Left lobe of liver (tissue), 2 donors: ENCODE data around the gene TMED5. TPM values are rescaled to one million over a fixed set of nuclear protein-coding genes. Genes with fewer than 3 reads are reported as not detected.

ENCODE experiments used
- ATAC-seq: fragments of 200-7000 bp; cut with Tn5 transposase; one replicate; pipeline ENCODE4 v1.9.1; 2020; ENCODE audit warnings: mild to moderate bottlenecking, moderate library complexity
- DNase-seq: peaks from one replicate; pipeline ENCODE4 v3.0.0-alpha.2; 2020; ENCODE audit warnings: low spot score
- total RNA-seq: library from RNA; stranded (reverse); gene quantifications from one replicate; pipeline ENCODE4 v1.2.1, GENCODE V29; 2021
- donor health status: DM: no; HTN: no; CAD: no; lungs with moderate emphysema.
- donor health status: DM: no; HTN: yes; CAD: no.

Gene TMED5
- total RNA-seq, 1 donor from 2014 or later: 68.5 TPM

DNA sequence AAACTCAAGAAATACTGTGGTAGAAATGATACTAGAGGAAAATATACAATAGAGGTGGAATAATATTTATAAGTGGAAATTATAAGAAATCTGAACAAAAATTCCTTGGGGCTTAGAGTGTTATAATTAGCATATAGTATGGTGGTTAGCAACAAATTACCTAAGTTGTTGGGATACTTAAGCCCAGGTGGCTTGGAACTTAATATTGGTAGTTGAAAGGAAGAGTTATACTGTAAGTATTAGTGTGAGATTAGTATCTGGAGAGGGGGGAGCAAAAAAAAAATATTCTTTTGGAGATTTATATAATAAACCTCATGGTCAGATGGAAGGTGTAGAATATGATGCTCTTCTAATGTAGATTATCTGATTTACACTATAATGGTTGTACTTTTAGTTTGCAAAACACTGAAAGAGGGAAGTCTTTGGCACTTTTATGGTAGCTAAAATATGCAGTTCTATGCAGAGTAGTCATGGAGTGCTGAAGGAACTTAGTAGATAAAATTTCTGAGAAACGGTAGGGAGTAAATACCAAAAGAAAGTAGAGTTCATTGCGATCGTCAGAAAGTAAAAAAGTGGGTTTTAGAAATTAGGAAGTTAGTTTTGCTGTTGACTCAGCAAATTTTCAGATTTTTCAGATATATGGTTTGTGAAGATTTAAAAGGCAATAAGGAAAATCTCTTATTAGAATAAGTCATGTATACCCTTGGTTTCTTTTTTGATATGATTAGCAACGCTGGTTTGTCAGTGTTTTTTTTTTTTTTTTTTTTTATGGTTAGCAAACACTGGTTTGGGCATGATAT lies 55.5 kb downstream of the TMED5 start:
- ATAC-seq (no peak), DNase-seq (no peak)

DNA sequence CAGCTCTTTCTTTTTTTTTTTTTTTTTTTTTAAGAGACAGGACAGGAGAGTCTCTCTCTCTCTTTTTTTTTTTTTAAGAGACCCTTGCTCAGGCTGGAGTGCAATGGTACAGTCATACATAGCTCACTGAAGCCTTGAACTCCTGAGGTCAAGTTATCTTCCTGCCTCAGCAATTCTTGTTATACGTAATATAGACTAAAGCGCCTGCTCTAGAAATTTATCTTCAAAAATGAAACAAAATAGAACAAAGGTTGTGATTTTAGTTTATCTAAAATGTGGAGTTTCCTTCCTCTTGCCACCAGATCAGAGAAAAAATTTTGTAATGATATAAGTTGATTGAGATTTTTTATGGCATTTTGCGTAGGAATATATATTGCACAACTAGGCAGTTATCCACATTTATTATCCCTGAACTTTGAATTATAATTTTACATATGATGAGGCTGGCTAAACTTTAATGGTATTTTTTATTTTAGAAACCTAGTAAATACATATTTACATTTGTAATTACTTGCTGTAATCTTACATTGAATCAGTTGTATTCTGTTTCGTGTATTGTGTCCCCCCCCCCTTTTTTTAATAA lies 56.9 kb downstream of the TMED5 start:
- DNase-seq: no peak
- no peak for ATAC-seq

DNA sequence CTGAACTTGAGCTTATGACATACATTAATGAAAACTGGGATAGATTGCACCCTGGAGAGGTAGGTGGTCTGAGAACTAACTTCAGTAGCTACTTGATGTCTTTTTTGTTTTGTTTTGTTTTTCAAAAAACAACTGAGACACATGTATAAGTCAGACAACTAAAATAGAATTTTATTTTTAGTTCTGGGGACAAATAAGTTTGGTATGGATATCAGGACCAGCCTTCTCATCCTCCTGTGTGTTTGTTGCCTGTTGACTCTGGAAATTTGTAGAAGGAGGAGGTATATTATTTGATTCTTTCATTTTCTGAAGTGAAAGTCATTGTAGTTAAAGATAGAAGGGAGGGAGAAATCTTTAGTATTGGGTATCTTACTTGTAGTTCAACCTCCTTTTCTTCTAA lies 59.6 kb downstream of the TMED5 start:
- DNase-seq (no peak), ATAC-seq (no peak)

DNA sequence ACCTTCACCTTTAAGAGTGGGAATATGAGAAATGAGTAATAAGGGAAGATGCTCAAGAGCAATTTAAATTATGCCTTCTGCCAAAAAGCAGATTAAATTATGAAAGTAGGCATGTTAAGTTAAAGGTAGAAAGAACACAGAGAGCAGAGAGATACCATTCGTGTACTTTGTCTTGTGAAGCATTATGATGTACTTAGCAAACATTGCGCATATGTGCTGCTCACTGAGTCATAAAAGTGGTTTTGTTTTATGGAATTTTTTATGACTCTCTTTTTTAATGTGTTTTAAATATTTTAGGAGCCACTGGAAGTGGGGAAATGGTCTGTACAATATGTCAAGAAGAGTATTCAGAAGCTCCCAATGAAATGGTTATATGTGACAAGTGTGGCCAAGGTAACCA lies 65.8 kb downstream of the TMED5 start:
- DNase-seq (no peak), ATAC-seq (no peak)

DNA sequence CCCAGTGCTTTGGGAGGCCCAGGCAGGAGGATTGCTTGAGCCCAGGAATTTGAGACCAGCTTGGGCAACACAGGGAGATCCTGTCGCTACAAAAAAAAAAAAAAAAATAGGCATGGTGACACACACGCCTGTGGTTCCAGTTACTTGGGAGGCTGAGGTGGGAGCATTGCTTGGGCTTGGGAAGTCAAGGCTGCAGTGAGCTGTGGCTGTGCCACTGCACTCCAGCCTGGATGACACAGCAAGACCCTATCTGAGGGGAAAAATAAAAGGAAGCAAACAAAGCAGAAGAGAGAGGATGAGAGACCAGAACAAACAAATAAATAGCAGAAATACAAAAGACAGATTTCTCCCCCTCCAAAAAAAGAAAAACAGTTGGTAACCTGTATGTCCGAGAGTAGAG lies 67.1 kb downstream of the TMED5 start:
- no peak for ATAC-seq
- DNase-seq: no peak

DNA sequence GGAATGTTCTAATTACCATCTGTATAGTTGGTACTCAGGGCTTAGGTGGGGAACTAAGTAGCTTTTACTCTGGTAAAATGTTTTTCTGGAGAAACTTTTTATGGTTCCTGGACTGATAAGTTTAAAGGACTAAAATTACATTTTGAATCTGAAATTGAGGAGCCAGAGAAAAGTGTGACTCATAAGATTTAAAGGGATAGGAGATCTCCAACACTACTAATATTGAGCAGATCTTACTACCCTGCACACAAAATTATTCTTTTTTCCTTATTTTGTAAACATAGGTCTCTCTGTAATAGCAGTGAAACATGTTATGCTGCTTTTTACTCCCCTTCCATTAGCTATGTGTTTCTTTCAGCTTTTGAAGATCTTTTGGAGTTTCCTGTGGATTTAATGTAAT lies 68.7 kb downstream of the TMED5 start:
- DNase-seq: no peak
- ATAC-seq: no peak

DNA sequence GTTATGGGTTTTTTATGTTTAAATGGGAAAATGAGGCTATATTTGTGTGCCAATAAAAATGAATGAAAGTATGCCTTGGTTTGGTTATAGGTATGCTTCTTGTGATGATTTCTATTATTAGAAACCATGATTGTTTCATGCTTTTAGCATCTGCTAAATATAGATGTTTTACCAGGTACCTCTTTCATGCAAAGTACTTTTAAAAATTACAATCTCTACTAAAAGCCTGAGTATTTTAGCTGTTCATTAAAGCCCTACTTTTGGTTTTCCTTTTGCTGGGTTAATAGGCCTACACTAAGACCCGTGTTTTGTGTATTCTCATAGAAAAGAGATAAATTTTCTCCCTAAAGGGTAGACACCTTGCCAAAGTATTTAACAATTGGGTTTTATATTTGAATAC lies 69.1 kb downstream of the TMED5 start:
- ATAC-seq (no peak), DNase-seq (no peak)

DNA sequence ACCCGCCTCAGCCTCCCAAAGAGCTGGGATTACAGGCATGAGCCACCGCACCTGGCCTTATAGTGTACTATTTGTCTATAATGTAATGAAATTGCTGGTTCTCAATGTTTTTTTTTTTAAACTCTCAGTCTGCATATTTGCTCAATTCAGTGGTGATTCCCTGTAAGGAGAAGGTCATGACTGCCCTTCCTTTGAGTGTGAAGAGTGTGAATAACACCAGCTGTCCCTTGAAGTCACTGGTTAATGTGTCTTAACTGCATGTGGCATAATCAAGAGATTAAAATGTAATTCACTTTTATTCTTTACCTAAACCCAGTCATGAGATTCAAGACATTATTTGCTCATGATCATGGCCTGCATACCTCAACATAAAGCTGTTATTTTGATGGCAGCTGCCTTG lies 70.6 kb downstream of the TMED5 start:
- no peak for DNase-seq
- no peak for ATAC-seq

DNA sequence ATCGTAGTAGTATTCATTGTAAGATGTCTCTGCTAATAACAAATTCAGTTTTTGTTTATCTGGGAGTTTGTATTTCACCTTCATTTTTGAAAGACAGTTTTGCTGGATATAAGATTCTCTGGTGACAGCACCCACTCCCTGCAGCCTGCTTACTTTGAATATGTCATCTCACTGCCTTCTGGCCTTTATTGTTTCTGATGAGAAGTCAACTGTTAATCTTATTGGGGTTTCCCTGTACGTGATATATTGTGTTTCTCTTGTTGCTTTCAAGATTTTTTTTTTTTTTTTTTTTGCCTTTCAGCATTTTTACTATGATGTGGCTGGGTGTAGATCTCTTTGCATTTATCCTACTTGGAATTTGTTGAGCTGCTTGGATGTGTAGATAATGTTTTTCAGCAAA lies 71.9 kb downstream of the TMED5 start:
- ATAC-seq: no peak

DNA sequence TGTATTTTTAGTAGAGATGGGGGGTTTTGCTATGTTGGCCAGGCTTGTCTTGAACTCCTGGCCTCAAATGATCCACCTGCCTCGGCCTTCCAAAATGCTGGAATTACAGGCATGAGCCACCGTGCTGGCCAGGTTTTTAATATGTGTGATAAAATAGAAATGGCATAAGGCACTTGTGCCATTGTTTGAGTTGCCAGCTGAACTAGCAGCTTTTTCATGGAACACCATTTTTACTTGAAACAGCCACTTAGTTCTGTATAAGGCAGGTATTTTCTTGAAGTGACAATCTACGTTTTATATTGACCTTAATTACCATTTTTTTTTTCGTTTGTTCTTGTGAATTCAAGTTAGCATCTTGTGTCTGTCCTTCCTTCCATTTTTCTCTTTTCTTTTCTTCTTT lies 72.8 kb downstream of the TMED5 start:
- ATAC-seq: no peak
- DNase-seq: no peak

More for the DNA sequence above, 71.9 kb downstream of the TMED5 start:
- DNase-seq: no peak

DNA sequence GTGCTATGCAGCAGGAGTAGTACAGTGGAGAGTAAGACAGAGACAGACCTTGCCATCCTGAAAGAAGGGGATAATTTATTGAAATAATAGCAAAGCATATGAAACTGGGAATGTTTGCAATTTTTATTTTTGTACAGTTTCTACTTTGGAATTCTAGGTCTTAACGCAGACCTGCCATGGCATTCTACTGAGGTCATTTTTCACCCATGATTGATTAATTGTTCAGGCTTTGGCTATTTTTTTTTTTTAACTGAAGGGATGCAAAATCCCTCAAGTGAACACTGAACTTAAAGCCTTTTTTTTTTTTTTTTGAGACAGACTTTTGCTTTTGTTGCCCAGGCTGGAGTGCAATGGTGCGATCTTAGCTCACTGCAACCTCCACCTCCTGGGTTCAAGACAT lies 74.0 kb downstream of the TMED5 start:
- ATAC-seq (no peak), DNase-seq (no peak)

DNA sequence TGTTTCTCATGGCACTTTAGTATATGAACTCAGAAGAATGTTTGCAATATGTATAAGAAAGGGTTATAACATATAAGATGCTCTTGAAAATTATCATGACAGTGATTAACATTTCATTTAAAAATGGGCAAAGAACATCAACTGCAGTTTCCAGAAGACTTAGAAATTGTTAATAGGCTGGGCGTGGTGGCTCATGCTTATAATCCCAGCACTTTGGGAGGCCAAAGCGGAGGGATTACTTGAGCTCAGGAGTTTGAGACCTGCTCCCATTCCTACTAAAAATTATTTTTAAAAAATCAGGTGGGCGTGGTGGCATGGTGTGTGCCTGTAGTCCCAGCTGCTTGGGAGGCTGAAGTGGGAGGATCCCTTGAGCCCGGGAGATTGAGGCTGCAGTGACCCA lies 78.1 kb downstream of the TMED5 start:
- no peak for DNase-seq
- no peak for ATAC-seq

Other genes starting within 250 kb of the TMED5 start
- gene DIPK1A, start 219.0 kb downstream of the TMED5 start, total RNA-seq: 10.7 TPM
- 8.2 TPM for gene MTF2, start 101.1 kb downstream of the TMED5 start, total RNA-seq
- 2.3 TPM for gene CCDC18, start 311 bp upstream of the TMED5 start, total RNA-seq
- 16.2 TPM for gene DR1, start 165.5 kb upstream of the TMED5 start, total RNA-seq